Trophoblast cell (in vitro differentiated cells and primary cell): ENCODE data around the gene FAS.

Experiments
- DNase-seq, 2 donors: peaks; one replicate each; pipeline ENCODE4 v3.0.0-alpha.2; 2016
- H2AFZ ChIP-seq: 2 replicates; pipeline ENCODE4 v1.6.1; 2013; ENCODE audit warnings: low read length, moderate library complexity, mild to moderate bottlenecking; ENCODE audit not compliant: insufficient read depth, poor library complexity
- H2AK5ac ChIP-seq: 2 replicates; pipeline ENCODE4 v1.6.1; 2013; ENCODE audit warnings: mild to moderate bottlenecking, low read length
- H2BK120ac ChIP-seq: 2 replicates; pipeline ENCODE4 v1.6.1; 2013; ENCODE audit warnings: low read length, mild to moderate bottlenecking, moderate library complexity; ENCODE audit not compliant: insufficient read depth, poor library complexity
- H2BK12ac ChIP-seq: 2 replicates; pipeline ENCODE4 v1.6.1; 2013; ENCODE audit warnings: mild to moderate bottlenecking, low read length, moderate library complexity
- H2BK5ac ChIP-seq: 2 replicates; pipeline ENCODE4 v1.6.1; 2013; ENCODE audit warnings: low read length, low read depth, moderate library complexity, mild to moderate bottlenecking; ENCODE audit not compliant: poor library complexity
- H3K14ac ChIP-seq: 2 replicates; pipeline ENCODE4 v1.6.1; 2013; ENCODE audit warnings: mild to moderate bottlenecking, low read length
- H3K18ac ChIP-seq: 2 replicates; pipeline ENCODE4 v1.6.1; 2013; ENCODE audit warnings: mild to moderate bottlenecking, low read length
- H3K23ac ChIP-seq: 2 replicates; pipeline ENCODE4 v1.6.1; 2013; ENCODE audit warnings: low read length
- H3K27ac ChIP-seq: 2 replicates; pipeline ENCODE4 v1.5.1; 2013; ENCODE audit warnings: low read depth, mild to moderate bottlenecking, inconsistent platforms, low read length, moderate library complexity
- H3K27me3 ChIP-seq: 2 replicates; pipeline ENCODE4 v1.6.1; 2013; ENCODE audit warnings: inconsistent platforms, mild to moderate bottlenecking, low read length, moderate library complexity; ENCODE audit not compliant: insufficient read depth
- H3K36me3 ChIP-seq, 2 experiments: 1 replicate in 1 of 2; 2 replicates in 1 of 2; pipeline ENCODE4 v1.6.1; 2013; ENCODE audit warnings: low read length in 2 of 2, mild to moderate bottlenecking in 2 of 2, moderate library complexity in 1 of 2; ENCODE audit not compliant: insufficient read depth in 2 of 2, control insufficient read depth in 1 of 2
- H3K4ac ChIP-seq: 2 replicates; pipeline ENCODE4 v1.6.1; 2013; ENCODE audit warnings: low read depth, mild to moderate bottlenecking, low read length, moderate library complexity
- H3K4me1 ChIP-seq, 2 experiments: 1 replicate in 1 of 2; 2 replicates in 1 of 2; pipeline ENCODE4 v1.6.1; 2013; ENCODE audit warnings: low read length in 2 of 2, mild to moderate bottlenecking in 2 of 2, moderate library complexity in 1 of 2; ENCODE audit not compliant: insufficient read depth in 2 of 2, control insufficient read depth in 1 of 2
- H3K4me2 ChIP-seq: 2 replicates; pipeline ENCODE4 v1.6.1; 2013; ENCODE audit warnings: inconsistent platforms, mild to moderate bottlenecking, low read length, moderate library complexity
- H3K4me3 ChIP-seq: 2 replicates; pipeline ENCODE4 v1.5.1; 2013; ENCODE audit warnings: mild to moderate bottlenecking, low read depth, low read length, inconsistent platforms
- H3K79me1 ChIP-seq: one replicate; pipeline ENCODE4 v1.6.1; 2013; ENCODE audit warnings: low read length
- H3K79me2 ChIP-seq: 2 replicates; pipeline ENCODE4 v1.6.1; 2013; ENCODE audit warnings: low read length, mild to moderate bottlenecking; ENCODE audit not compliant: control insufficient read depth, insufficient read depth, poor library complexity
- H3K9ac ChIP-seq: 2 replicates; pipeline ENCODE4 v1.6.1; 2013; ENCODE audit warnings: mild to moderate bottlenecking, low read length
- H3K9me3 ChIP-seq: 2 replicates; pipeline ENCODE4 v1.6.1; 2013; ENCODE audit warnings: low read depth, mild to moderate bottlenecking, control low read depth, inconsistent platforms, low read length; ENCODE audit not compliant: insufficient read depth
- H4K12ac ChIP-seq: 2 replicates; pipeline ENCODE4 v1.6.1; 2013; ENCODE audit warnings: low read depth, mild to moderate bottlenecking, low read length, moderate library complexity
- H4K8ac ChIP-seq: 2 replicates; pipeline ENCODE4 v1.6.1; 2013; ENCODE audit warnings: low read depth, mild to moderate bottlenecking, low read length, moderate library complexity
- H4K91ac ChIP-seq: one replicate; pipeline ENCODE4 v1.6.1; 2013; ENCODE audit warnings: low read depth, mild to moderate bottlenecking, low read length, moderate library complexity
- WGBS: extraction: QIAGEN DNeasy Blood & Tissue Kit; methylation state at CpG from one replicate; pipeline ENCODE4 v1.1.7; 2013; ENCODE audit warnings: missing lambda C conversion rate; ENCODE audit not compliant: insufficient read length, insufficient coverage; ENCODE audit errors: extremely low coverage; 5-methylcytosine and 5-hydroxymethylcytosine counted together

The FAS gene

GRCh38 chr10:89001729-89002072 lies 11.1 kb downstream of the FAS start:
- no peak overlapping the region for H3K4me2 ChIP-seq
- H3K23ac ChIP-seq, result no peak overlapping the region
- no peak overlapping the region for H2AFZ ChIP-seq
- DNase-seq, result no peak
- no peak overlapping the region for H3K4me3 ChIP-seq
- no peaks in the 10 kb centered on the region for H3K4me1 ChIP-seq
- no peak overlapping the region for H3K14ac ChIP-seq
- H4K8ac ChIP-seq, result no peak overlapping the region
- H3K9ac ChIP-seq, result no peak overlapping the region
- H3K36me3 ChIP-seq, result no peaks in the 10 kb centered on the region
- WGBS, result no CpG with 5 or more reads among the region's 4 CpGs
- no peak overlapping the region for H2AK5ac ChIP-seq
- H3K27me3 ChIP-seq, result no peaks in the 10 kb centered on the region
- no peaks in the 10 kb centered on the region for H3K79me2 ChIP-seq
- H3K27ac ChIP-seq, result no peak overlapping the region
- no peak overlapping the region for H2BK5ac ChIP-seq
- H2BK120ac ChIP-seq, result no peak overlapping the region
- no peak overlapping the region for H2BK12ac ChIP-seq
- H3K79me1 ChIP-seq, result no peaks in the 10 kb centered on the region
- H4K91ac ChIP-seq, result no peak overlapping the region
- no peak overlapping the region for H4K12ac ChIP-seq
- H3K9me3 ChIP-seq, result no peaks in the 10 kb centered on the region
- H3K4ac ChIP-seq, result no peak overlapping the region
- H3K18ac ChIP-seq, result no peak overlapping the region

- WGBS, result no CpG with 5 or more reads among the region's 4 CpGs
Observed at GRCh38 chr10:89002226-89002978, 11.8 kb downstream of the FAS start.

GRCh38 chr10:89003344-89003743 lies 12.7 kb downstream of the FAS start:
- no peak overlapping the region for H2AK5ac ChIP-seq
- no peak overlapping the region for H2BK5ac ChIP-seq
- no peak overlapping the region for H2BK120ac ChIP-seq
- H2AFZ ChIP-seq, result no peak overlapping the region
- H4K91ac ChIP-seq, result no peak overlapping the region
- H3K18ac ChIP-seq, result no peak overlapping the region
- H3K4me2 ChIP-seq, result no peak overlapping the region
- H3K9me3 ChIP-seq, result no peaks in the 10 kb centered on the region
- H3K36me3 ChIP-seq, result no peaks in the 10 kb centered on the region
- DNase-seq, result no peak
- no peak overlapping the region for H3K14ac ChIP-seq
- no peak overlapping the region for H3K4me3 ChIP-seq
- no CpG with 5 or more reads among the region's 2 CpGs for WGBS
- H3K9ac ChIP-seq, result no peak overlapping the region
- H2BK12ac ChIP-seq, result no peak overlapping the region
- H4K8ac ChIP-seq, result no peak overlapping the region
- H3K79me1 ChIP-seq, result no peaks in the 10 kb centered on the region
- H3K4me1 ChIP-seq, result no peaks in the 10 kb centered on the region
- no peak overlapping the region for H3K4ac ChIP-seq
- H3K27me3 ChIP-seq, result no peaks in the 10 kb centered on the region
- no peak overlapping the region for H3K23ac ChIP-seq
- H4K12ac ChIP-seq, result no peak overlapping the region
- no peak overlapping the region for H3K27ac ChIP-seq
- no peaks in the 10 kb centered on the region for H3K79me2 ChIP-seq

More at GRCh38 chr10:89002226-89002978, 11.8 kb downstream of the FAS start:
- Histone ChIP-seq H3K79me1 (no peaks in the 10 kb centered on the region), H3K36me3 (no peaks in the 10 kb centered on the region), H3K27ac (no peak overlapping the region), H3K79me2 (no peaks in the 10 kb centered on the region), H3K4ac (no peak overlapping the region), H3K9me3 (no peaks in the 10 kb centered on the region), H4K91ac (no peak overlapping the region), H4K12ac (no peak overlapping the region), H3K23ac (no peak overlapping the region), H3K4me1 (no peaks in the 10 kb centered on the region), H3K4me2 (no peak overlapping the region), H2AFZ (no peak overlapping the region), H3K14ac (no peak overlapping the region), H3K27me3 (no peaks in the 10 kb centered on the region), H2AK5ac (no peak overlapping the region), H2BK120ac (no peak overlapping the region), H3K18ac (no peak overlapping the region), H3K9ac (no peak overlapping the region), H4K8ac (no peak overlapping the region), H3K4me3 (no peak overlapping the region), H2BK12ac (no peak overlapping the region), H2BK5ac (no peak overlapping the region)
- no peak for DNase-seq

- no peak overlapping the region for H3K23ac ChIP-seq
- no CpG with 5 or more reads among the region's 3 CpGs for WGBS
- H2AK5ac ChIP-seq, result no peak overlapping the region
- no peak overlapping the region for H4K12ac ChIP-seq
- H3K4me3 ChIP-seq, result no peak overlapping the region
- no peaks in the 10 kb centered on the region for H3K9me3 ChIP-seq
- H2BK120ac ChIP-seq, result no peak overlapping the region
- no peak overlapping the region for H2BK5ac ChIP-seq
- H3K27ac ChIP-seq, result no peak overlapping the region
- no peaks in the 10 kb centered on the region for H3K36me3 ChIP-seq
- no peaks in the 10 kb centered on the region for H3K79me2 ChIP-seq
- no peak overlapping the region for H3K4ac ChIP-seq
- DNase-seq, result no peak
- no peak overlapping the region for H3K18ac ChIP-seq
- no peak overlapping the region for H3K4me2 ChIP-seq
- no peak overlapping the region for H2BK12ac ChIP-seq
- H3K4me1 ChIP-seq, result no peaks in the 10 kb centered on the region
- H4K91ac ChIP-seq, result no peak overlapping the region
- H3K9ac ChIP-seq, result no peak overlapping the region
- H4K8ac ChIP-seq, result no peak overlapping the region
- H3K14ac ChIP-seq, result no peak overlapping the region
- no peaks in the 10 kb centered on the region for H3K27me3 ChIP-seq
- H3K79me1 ChIP-seq, result no peaks in the 10 kb centered on the region
- no peak overlapping the region for H2AFZ ChIP-seq
Observed at GRCh38 chr10:89007129-89007893, 16.7 kb downstream of the FAS start.
